Lung (tissue), 12 donors: ENCODE data around the gene MORC1. TPM values are rescaled to one million over a fixed set of nuclear protein-coding genes. Genes with fewer than 3 reads are reported as not detected.
A peak's percentile ranks its signal among the peaks of the same experiment; 100 is the strongest.
"Not testable (repeated sequence)": the region's sequence is repeated elsewhere in the genome, so short reads cannot be mapped to it uniquely, and the experiment has no call there.

Experiments
- ATAC-seq: fragments of 200-7000 bp; cut with Tn5 transposase; one replicate; pipeline ENCODE4 v1.9.1; 2020; ENCODE audit warnings: moderate number of reproducible peaks; ENCODE audit not compliant: insufficient read depth, low FRiP score
- DNase-seq, 3 donors: peaks; one replicate each; pipeline ENCODE4 v3.0.0-alpha.2; 2013 to 2017
- H3K27ac ChIP-seq, 2 donors: one replicate each; pipeline ENCODE4 v1.5.1; 2013; ENCODE audit warnings: mild to moderate bottlenecking in 2 of 2, moderate library complexity in 2 of 2, control low read depth in 1 of 2, inconsistent platforms in 1 of 2, low read depth in 1 of 2, low read length in 1 of 2
- H3K27me3 ChIP-seq, 3 donors: one replicate each; pipeline ENCODE4 v1.5.1; 2013; ENCODE audit warnings: low read length in 2 of 3; ENCODE audit not compliant: control insufficient read depth in 3 of 3, insufficient read depth in 3 of 3
- H3K36me3 ChIP-seq, 4 donors: one replicate each; pipeline ENCODE4 v1.5.1; 2013; ENCODE audit warnings: low read length in 4 of 4, mild to moderate bottlenecking in 1 of 4, moderate library complexity in 1 of 4; ENCODE audit not compliant: control insufficient read depth in 4 of 4, insufficient read depth in 4 of 4
- H3K4me1 ChIP-seq, 5 donors: one replicate each; pipeline ENCODE4 v1.5.1; 2013; ENCODE audit warnings: low read length in 5 of 5, mild to moderate bottlenecking in 2 of 5, moderate library complexity in 1 of 5; ENCODE audit not compliant: control insufficient read depth in 5 of 5, insufficient read depth in 5 of 5
- H3K4me3 ChIP-seq: one replicate; pipeline ENCODE4 v1.5.1; 2013; ENCODE audit warnings: mild to moderate bottlenecking, control low read depth, moderate library complexity
- H3K9ac ChIP-seq, 2 donors: one replicate each; pipeline ENCODE4 v1.5.1; 2013; ENCODE audit warnings: low read length in 2 of 2, control low read depth in 1 of 2; ENCODE audit not compliant: insufficient read depth in 1 of 2
- H3K9me3 ChIP-seq, 4 donors: one replicate each; pipeline ENCODE4 v1.5.1; 2013; ENCODE audit warnings: low read length in 3 of 4, mild to moderate bottlenecking in 1 of 4, moderate library complexity in 1 of 4; ENCODE audit not compliant: control insufficient read depth in 4 of 4, insufficient read depth in 3 of 4
- WGBS, 2 donors: extraction: QIAGEN DNeasy Blood & Tissue Kit; methylation state at CpG; one replicate each; pipeline ENCODE4 v1.1.7; 2013; 5-methylcytosine and 5-hydroxymethylcytosine counted together
- polyA plus RNA-seq, 2 donors: library from polyadenylated mRNA; stranded (reverse); fragments of 200-250 nt; gene quantifications; one replicate each; pipeline ENCODE4 v1.2.1, GENCODE V29; 2013
- total RNA-seq, 2 donors: library from RNA; depleted of rRNA in 1 of 2; stranded (reverse); fragments of >200 nt in 1 of 2; gene quantifications; one replicate each; pipeline ENCODE4 v1.2.1, GENCODE V29; 2014 to 2021
- TF ChIP-seq, protein P1 (sequence below): IDR thresholded peaks from 2 replicates; pipeline ENCODE4 v1.5.1; 2012; ENCODE audit warnings: mild to moderate bottlenecking; ENCODE audit errors: control extremely low read depth, extremely low read depth
- donor health status: control.
- donor health status: control.
- donor health status: Bipolar disorder and iron deficiency.
- donor health status: healthy.
- donor health status: DM: yes; HTN: yes; CAD: no.

MORC1 gene
- total and polyA plus RNA-seq, 4 donors = not detected

DNA sequence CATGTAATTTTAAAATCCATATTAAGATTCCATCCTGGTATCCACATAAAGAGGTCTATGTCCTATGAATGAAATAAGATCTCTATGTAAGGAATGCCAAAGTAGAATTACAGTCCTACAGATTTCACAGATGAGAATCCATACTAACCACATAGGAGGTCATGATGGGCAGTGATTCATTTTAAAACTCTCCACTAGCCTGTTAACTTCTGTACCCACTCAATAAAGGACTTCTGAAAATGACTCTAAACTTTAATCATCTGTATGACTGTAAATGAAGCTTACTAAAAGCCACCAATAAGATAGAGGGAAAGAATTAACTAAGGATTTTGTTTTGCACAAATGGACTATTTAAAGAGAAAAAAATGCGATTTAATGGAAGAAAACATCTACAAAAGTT, 28.7 kb downstream of the MORC1 start:
- Histone ChIP-seq H3K27me3 (no peaks in the 10 kb centered on the region), H3K9me3 (no peaks in the 10 kb centered on the region), H3K9ac (no peak overlapping the region), H3K4me3 (no peak overlapping the region), H3K4me1 (no peaks in the 10 kb centered on the region), H3K36me3 (no peaks in the 10 kb centered on the region), H3K27ac (no peak overlapping the region)
- TF ChIP-seq, protein P1, sequence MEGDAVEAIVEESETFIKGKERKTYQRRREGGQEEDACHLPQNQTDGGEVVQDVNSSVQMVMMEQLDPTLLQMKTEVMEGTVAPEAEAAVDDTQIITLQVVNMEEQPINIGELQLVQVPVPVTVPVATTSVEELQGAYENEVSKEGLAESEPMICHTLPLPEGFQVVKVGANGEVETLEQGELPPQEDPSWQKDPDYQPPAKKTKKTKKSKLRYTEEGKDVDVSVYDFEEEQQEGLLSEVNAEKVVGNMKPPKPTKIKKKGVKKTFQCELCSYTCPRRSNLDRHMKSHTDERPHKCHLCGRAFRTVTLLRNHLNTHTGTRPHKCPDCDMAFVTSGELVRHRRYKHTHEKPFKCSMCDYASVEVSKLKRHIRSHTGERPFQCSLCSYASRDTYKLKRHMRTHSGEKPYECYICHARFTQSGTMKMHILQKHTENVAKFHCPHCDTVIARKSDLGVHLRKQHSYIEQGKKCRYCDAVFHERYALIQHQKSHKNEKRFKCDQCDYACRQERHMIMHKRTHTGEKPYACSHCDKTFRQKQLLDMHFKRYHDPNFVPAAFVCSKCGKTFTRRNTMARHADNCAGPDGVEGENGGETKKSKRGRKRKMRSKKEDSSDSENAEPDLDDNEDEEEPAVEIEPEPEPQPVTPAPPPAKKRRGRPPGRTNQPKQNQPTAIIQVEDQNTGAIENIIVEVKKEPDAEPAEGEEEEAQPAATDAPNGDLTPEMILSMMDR = no peak
- WGBS, 2 donors = 92 to 94% methylated on average over 1 of the region's 1 CpG
- DNase-seq (no peak), ATAC-seq (no peak)

DNA sequence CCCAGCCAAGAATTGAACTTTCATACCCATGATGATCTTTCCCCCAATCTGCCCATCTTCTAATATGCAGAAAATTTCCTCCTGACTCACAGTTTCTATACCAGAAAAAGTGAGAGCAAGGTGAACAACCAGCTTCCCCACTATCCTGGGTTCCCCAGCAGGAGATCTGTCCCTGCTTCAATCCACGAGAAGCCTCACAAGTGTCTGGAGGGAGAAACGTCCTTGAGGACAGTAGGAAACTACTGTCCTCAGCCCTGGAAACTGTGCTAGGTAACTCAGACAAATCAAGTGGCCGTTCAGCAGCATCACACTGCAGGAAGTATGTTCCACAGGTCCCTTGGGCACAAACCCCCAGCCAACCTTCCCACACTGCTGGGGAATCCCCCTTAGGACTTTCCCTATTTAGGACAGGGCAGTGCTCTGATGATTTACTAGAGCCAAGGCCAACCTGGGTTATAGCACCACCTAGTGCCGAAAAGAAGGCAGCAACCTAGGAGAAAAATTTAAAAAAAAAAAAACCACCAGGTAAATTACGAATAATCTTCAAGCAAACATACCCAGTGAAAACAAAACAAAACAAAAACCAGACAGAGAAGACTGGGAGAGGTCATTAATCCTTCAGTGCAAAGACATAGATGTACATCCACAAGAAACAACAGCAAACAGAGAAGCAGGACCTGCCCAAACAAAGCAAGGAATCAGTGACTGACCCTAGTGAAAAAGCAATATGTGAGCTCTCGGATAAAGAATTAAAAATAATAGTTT, 36.0 kb downstream of the MORC1 start:
- peak; percentile 14 to 30 (median 29) for DNase-seq
- TF ChIP-seq, protein P1 = peak; percentile 8
- no peak overlapping the region for H3K9ac ChIP-seq
- no peaks in the 10 kb centered on the region for H3K4me1 ChIP-seq
- H3K36me3 ChIP-seq = no peaks in the 10 kb centered on the region
- WGBS, 2 donors = 35 to 47% methylated on average over 6 of the region's 6 CpGs
- H3K27ac ChIP-seq = no peak overlapping the region
- peaks cover 0 to 4% (median 1%) of the 10 kb centered on the region in 4 donors for H3K9me3 ChIP-seq
- H3K4me3 ChIP-seq = no peak overlapping the region
- H3K27me3 ChIP-seq = no peaks in the 10 kb centered on the region
- ATAC-seq = peak; percentile 79

DNA sequence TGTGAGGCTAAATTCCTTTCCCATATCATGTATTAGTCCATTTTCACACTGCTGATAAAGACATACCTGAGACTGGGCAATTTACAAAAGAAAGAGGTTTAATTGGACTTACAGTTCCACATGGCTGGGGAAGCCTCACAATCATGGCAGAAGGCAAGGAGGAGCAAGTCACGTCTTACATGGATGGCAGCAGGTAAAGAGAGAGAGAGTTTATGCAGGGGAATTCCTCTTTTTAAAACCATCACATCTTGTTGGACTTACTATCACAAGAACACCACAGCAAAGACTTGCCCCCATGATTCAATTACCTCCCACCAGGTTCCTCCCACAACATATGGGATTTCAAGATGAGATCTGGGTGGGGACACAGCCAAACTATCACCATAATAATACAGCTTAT, 37.8 kb downstream of the MORC1 start:
- not testable (repeated sequence) for H3K27ac ChIP-seq, ATAC-seq, DNase-seq, H3K36me3 ChIP-seq, H3K9me3 ChIP-seq, H3K9ac ChIP-seq, H3K4me3 ChIP-seq, H3K4me1 ChIP-seq, H3K27me3 ChIP-seq
- 74 to 100% methylated on average over 1 of the region's 1 CpG for WGBS, 2 donors

DNA sequence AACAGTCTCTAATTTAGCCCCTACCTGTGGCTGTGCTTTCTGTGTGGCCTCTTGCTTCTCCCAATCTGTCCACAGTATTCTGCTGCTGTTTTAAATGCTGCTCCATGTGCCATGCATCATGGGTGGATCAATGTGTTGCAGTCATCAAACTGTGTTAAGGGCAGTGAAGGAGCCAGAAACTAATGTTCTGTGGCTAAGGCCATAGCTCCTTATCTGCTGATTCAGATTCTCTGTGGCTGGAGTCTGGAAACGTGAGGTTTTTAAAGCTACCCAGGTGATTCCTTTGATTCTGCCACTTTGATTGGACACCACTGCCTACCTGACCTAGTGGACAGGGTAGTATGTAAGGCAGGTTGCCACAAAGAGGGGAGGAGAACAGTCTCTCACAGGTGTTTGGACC, 44.8 kb downstream of the MORC1 start:
- 41 to 42% methylated on average over 1 of the region's 1 CpG for WGBS, 2 donors

More for the DNA sequence above, 44.8 kb downstream of the MORC1 start:
- ATAC-seq (no peak), DNase-seq (no peak)
- TF ChIP-seq, protein P1 = no peak
- Histone ChIP-seq H3K9ac (no peak overlapping the region), H3K27ac (no peak overlapping the region), H3K36me3 (no peaks in the 10 kb centered on the region), H3K9me3 (no peaks in the 10 kb centered on the region), H3K4me3 (no peak overlapping the region), H3K4me1 (peaks cover 0 to 4% (median 0%) of the 10 kb centered on the region in 5 donors), H3K27me3 (peaks cover 0 to 2% (median 0%) of the 10 kb centered on the region in 3 donors)
